MG63 (cell line): ENCODE measurements around the gene CDX2. TPM values are rescaled to one million over a fixed set of nuclear protein-coding genes. Genes with fewer than 3 reads are reported as not detected.

Experiments used
- DNase-seq: peaks from one replicate; pipeline ENCODE4 v3.0.0-alpha.2; 2020
- H3K27me3 ChIP-seq: fragments of 250-450 bp; sonication (Bioruptor Pico); 2 replicates; pipeline ENCODE4 v1.5.1; 2020; ENCODE audit warnings: mild to moderate bottlenecking, moderate library complexity
- H3K36me3 ChIP-seq: fragments of 250-450 bp; sonication (Bioruptor Pico); 2 replicates; pipeline ENCODE4 v1.5.1; 2020; ENCODE audit warnings: mild to moderate bottlenecking, moderate library complexity
- H3K4me3 ChIP-seq: fragments of 250-450 bp; sonication (Bioruptor Pico); 2 replicates; pipeline ENCODE4 v1.5.1; 2020; ENCODE audit warnings: mild to moderate bottlenecking, moderate library complexity
- H3K9me3 ChIP-seq: fragments of 250-450 bp; sonication (Bioruptor Pico); 2 replicates; pipeline ENCODE4 v1.5.1; 2020; ENCODE audit warnings: mild to moderate bottlenecking, moderate library complexity
- total RNA-seq: library from RNA; depleted of rRNA; stranded (reverse); fragments of >200 nt; shearing (Covaris generic); gene quantifications from 2 replicates; pipeline ENCODE4 v1.2.3, GENCODE V29; 2014; ENCODE audit warnings: low replicate concordance

Gene CDX2
- total RNA-seq, 1 experiment from 2014 or later, result 0.07 TPM

DNA sequence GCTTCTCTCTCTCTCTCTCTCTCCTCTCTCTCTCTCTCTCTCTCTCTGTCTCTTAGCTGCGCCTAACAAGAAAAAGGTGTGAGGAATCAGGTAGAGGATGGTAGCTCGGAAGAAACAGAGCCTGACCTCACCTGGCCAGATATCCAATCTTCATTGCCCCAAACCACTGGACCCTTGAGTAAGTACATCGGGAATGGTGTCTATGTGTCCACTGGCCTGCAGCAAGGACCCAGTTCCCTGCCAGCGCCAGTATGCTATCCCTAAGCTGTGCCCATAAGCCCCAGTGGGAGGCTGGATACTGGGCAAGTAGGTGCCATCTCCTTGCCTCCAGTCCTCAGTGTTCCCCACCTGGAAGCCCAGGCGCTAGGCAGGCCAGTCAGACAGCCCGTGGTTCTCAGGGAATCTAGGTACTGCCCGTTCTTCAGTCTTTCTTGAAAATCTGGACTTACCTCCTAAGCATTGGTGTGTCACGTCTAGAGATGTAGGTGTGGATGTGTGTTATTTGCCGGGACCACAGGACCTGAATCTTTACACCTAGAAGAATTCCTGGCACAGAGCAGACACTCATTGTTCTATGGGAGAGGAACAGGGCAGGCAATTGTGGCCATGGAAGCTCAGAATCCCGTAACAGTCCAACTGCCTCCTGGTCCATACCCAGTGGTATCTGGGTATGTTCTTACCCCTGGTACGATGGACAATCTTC lies 12.0 kb upstream of the CDX2 start:
- Histone ChIP-seq H3K27me3 (peaks cover 25% of the 10 kb centered on the region), H3K4me3 (no peak overlapping the region), H3K36me3 (no peaks in the 10 kb centered on the region), H3K9me3 (no peaks in the 10 kb centered on the region)
- no peak for DNase-seq

DNA sequence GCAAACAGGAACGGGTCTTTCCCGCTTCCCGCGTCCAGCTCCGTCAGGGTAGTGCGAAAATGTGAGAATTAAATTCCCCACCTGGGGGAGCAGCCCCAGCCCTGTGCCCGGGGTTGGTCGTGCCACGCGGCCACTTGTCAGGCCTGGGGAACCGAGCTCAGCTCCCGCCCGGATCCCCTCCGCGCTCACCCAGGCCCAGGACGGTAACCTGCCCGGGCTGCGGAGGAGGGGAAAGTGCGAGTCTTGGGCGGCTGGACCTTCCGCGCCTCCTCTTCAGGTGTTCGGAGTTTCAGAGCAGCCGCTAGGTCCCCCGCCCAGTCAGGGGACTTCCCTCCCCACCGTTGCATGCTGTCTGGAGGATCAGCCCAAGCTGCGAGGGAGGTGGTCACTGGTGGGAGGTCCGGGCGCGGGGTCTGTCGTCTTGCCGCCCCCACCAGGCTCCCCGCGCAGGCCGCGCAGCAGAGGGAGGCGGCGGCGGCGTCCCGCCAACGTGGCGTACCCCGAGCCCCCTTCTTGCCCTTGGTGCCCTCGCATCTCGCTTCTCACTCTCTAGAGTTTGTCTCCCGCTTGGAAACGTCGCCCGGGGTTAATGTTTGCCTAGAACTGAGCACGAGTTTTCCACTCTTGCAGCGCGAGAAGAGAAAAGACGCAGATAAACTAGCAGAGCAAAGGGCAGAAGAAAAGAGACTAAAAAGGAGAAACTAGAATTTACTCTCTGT lies 11.3 kb upstream of the CDX2 start:
- Histone ChIP-seq H3K4me3 (no peak overlapping the region), H3K36me3 (no peaks in the 10 kb centered on the region), H3K27me3 (peaks cover 25% of the 10 kb centered on the region), H3K9me3 (no peaks in the 10 kb centered on the region)
- DNase-seq, result no peak

DNA sequence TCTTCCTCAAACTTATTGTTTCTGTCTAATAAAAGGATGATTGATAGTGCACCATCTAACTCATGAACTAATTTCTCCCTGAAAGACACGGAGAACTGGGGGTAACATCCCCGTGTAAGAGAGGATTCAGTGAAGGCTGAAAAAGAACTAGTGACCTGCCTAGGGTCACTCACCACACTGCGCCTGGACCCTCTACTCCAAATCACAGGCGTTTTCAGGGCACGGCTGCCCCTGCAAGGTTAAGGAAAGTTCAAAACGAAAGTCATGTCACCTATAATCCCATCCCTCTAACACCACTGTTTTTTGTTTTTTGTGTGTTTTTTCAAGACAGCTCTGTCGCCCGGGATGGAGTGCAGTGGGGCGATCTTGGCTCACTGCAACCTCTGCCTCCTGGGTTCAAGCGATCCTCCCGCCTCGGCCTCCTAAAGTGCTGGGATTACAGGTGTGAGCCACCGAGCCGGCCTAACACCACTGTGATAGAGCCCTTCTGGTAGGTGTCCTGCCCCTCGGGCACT lies 10.7 kb upstream of the CDX2 start:
- peaks cover 25% of the 10 kb centered on the region for H3K27me3 ChIP-seq
- H3K36me3 ChIP-seq, result no peaks in the 10 kb centered on the region
- DNase-seq, result no peak
- no peaks in the 10 kb centered on the region for H3K9me3 ChIP-seq
- no peak overlapping the region for H3K4me3 ChIP-seq

DNA sequence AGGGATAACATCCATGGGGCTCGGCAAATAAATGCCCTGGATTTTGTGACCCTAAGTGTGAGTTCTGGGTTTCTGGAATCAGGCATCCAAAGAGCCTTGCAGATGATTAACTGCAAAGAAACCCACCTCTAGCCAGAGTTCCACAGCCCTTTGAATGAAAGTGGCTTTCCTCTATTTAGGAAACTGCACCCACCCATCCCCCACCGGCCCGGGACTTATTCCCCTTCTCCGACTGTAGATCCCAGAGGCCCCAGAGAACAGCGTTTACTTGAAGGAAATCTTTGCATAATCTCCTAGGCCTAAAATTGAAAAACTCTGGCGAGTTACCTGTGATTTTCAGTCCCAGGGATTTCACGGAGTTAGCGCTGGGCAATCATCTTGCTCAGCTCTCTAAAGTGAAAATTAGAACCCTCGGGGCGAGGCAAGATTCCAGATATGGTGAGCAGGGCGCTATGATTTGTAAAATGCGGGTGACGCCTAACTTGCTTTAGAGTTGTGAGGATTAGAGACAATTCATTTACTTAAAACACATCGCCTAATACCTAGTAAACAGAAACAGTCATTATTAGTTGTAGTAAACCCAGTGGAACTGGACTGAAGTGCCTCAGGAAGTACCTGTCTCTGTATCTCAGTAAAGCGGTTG lies 10.0 kb upstream of the CDX2 start:
- peaks cover 25% of the 10 kb centered on the region for H3K27me3 ChIP-seq
- no peak for DNase-seq
- H3K9me3 ChIP-seq, result no peaks in the 10 kb centered on the region
- H3K36me3 ChIP-seq, result no peaks in the 10 kb centered on the region
- no peak overlapping the region for H3K4me3 ChIP-seq

DNA sequence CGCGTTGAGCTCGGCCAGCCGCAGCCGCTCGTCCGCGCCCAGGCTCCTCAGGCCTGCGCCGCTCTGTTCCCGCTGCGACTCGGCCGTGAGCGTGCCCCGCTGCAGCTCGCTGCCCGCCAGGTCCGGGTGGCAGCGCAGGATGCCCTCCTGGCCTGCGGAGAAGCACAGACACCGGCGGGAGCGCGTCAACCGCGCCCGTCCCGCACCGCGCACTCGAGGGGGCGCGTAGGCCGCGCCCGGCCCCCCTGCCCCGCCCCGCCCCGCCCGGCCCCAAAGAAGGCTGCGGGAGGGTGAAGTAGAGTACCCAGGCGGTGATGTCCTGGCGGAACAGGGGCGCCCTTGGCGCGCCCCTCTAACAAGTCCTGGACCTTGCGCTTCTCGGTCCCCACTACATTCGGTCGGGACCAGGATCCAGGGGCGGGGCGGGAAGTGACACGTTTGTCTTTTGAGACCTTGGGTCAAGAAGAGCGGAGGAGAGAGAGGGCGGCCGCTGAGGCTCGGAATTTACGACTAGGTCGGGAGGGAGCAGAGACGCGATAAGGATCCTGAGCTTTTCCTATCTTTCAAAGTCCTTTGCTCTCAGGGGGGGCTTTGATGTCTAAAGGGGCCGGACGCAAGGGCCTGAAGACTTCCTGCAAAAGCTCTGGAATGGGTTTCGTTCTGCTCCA lies 9.3 kb upstream of the CDX2 start:
- H3K9me3 ChIP-seq, result no peaks in the 10 kb centered on the region
- H3K36me3 ChIP-seq, result no peaks in the 10 kb centered on the region
- no peak for DNase-seq
- peaks cover 25% of the 10 kb centered on the region for H3K27me3 ChIP-seq
- H3K4me3 ChIP-seq, result no peak overlapping the region; the same call in 1 of the 2 replicates

DNA sequence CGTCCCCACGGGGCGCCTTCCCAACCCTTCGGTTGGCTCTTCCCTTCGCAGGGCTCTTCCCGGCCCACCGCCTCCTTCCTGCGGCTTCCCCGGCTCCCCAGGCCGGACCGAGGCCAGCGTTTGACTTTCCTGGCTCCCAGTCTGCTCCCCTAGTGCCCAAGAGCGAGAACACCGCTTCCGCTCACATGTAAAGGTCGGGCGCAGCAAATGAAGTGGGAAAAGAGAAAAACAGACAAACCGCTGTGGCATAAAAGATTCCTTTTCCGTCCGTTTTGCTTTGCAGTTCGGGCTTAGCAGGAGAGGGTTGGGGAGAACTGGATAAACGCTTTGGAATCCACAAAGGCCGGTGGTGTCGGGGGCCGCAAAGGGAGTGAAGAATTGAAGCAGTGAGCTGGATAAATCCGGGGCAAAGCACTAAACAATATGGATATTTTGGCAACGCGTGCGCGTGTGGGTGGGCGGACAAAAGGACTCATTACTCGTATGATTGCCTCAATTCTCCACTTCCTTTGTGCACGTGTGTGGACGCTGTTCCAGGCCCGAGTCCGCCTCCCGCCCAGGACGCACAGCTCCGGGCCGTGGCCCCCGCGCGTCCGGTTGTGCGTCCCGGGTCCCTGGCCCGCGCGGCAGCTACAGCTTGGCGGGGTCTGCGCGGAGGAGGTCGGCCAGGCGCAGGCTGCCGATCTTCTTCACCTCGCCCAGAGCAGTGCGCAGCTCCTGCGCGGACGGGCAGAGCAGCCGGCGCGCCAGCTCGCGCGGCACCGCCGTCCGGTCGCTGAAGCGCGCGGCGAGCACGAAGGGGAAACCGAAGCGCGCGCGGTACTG lies 8.6 kb upstream of the CDX2 start:
- Histone ChIP-seq H3K4me3 (no peak overlapping the region; the same call in 1 of the 2 replicates), H3K27me3 (peaks cover 25% of the 10 kb centered on the region), H3K36me3 (no peaks in the 10 kb centered on the region), H3K9me3 (no peaks in the 10 kb centered on the region)
- peak; percentile 34 for DNase-seq

DNA sequence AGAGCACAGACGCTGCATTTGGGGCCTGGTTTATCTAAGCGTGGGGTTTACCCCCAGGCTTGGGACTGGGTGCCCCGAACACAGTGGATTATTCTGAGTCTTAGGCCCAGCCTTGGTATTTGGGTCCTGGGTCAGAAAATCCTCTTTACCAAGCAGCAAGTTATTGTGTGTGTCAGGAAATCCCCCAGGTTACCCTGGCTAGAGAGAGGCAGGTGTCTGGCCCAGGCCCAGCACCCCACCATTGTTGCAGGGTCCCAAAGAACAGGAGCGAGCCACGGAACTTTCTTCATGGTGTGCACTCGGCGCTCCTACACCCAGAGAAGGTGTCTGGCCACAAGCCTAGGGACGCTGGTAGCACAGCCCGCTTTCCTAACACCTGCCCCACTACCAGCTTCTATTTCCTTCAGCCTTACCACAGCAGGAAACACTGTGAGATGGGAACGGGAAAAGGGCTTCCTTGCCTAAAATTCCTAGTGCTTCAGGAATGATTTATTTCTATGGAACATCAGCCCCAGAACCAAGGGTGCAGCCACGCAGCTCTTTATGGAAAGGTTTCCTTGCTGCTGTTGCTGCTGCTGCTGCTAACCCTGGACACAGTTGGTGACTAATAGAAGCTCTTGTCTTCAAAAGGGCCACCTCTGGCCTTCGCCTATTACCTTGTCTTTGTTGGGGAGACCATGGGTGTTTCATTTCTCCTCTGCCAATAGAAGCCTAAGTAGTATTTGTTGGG lies 7.4 kb upstream of the CDX2 start:
- Histone ChIP-seq H3K36me3 (no peaks in the 10 kb centered on the region), H3K27me3 (peaks cover 23% of the 10 kb centered on the region)

DNA sequence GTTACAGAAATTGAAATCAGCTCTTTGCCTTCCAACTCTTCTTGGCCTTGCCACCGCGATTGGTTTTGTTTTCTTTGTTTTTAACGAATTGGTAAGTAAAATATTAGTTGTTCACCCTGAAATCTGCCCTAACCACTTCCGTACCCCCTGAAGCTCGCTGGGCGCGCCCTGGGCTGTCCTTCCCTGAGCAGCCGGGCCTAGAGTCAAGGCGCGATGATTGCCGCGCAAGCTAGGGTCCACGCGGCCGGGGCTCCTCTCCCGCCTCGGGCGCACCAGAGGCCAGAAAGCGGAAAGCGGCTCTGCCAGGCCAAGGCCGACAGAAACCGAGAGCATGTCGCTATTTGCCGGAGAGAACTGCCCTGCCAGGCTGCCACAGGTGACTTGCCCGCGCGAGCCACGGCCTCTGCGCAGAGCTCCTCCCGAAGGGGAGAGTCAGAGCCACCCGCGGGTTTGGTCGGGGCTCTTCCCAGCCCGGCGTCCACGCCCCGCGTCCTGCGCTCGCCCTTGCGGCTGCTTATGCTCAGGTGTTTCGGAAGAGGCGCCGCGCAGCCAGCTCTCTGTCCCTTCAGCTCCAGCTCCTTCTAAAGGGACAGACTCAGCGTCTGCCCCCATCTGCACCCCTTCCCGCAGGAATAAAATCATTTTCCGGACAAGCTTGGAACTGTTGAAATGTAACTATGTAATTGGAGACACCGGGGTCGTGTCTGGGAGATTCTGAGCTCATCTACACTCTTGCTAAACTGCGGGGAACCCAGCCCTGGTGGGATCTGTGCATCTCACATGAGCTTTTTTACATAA lies 6.6 kb upstream of the CDX2 start:
- no peaks in the 10 kb centered on the region for H3K9me3 ChIP-seq
- no peak for DNase-seq
- no peak overlapping the region for H3K4me3 ChIP-seq
- H3K36me3 ChIP-seq, result no peaks in the 10 kb centered on the region
- H3K27me3 ChIP-seq, result peaks cover 23% of the 10 kb centered on the region

More for the DNA sequence above, 7.4 kb upstream of the CDX2 start:
- Histone ChIP-seq H3K9me3 (no peaks in the 10 kb centered on the region), H3K4me3 (no peak overlapping the region)
- DNase-seq, result no peak

DNA sequence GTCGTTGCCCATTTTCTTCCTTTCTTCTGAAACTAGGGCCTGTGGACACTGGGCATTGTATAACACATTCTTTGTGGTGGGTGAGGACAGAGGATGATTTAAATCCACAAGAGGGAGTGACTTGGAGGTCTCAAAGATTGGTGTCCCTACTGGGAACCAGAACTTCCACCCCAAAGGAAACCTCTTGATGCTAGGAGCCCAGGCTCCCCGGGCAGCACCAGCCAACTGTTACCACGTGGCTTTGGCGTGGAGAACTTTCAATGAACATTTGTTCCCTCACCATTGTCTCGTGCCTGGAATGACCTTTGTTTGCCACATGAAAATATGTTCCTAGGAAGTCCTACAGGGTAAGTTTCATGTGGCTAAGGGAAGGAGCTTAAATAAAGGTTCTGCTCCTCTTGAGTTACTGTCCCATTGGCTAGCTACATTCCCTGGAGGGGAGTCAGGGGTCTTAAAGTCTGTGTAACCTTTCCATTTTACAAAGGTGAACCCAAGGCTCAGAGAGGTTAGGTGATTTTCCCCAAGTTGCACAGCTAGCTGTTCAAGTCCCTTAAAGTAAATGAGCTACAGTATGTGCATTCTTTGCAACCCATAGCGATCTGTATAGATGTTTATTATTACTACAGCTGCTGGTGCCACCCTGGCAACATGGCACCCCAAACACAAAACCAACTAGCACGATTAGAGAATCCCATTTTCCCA lies 5.0 kb upstream of the CDX2 start:
- Histone ChIP-seq H3K27me3 (peaks cover 14% of the 10 kb centered on the region), H3K4me3 (no peak overlapping the region)
- DNase-seq, result no peak

DNA sequence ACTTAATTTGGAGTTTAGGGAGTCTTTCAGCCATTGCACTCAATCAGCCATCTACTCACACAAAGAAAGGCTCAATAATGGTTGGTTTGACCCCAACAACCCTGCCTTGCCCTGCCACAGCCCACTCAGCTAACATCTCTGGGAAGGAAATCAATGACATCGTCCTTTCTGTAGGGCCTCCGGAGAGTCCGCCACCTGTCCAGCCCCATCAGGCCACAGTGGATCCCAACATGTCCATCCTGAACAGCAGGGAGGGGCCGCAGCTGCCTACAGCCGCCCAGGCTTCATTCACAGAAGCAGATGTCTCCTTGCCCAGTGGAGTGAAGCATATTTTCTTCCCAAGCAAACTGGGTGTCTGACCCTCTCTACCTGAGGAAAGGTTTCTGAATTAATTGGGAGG lies 4.2 kb upstream of the CDX2 start:
- DNase-seq, result no peak
- no peaks in the 10 kb centered on the region for H3K9me3 ChIP-seq
- no peaks in the 10 kb centered on the region for H3K36me3 ChIP-seq
- H3K27me3 ChIP-seq, result peaks cover 15% of the 10 kb centered on the region
- no peak overlapping the region for H3K4me3 ChIP-seq

More for the DNA sequence above, 5.0 kb upstream of the CDX2 start:
- H3K36me3 ChIP-seq, result no peaks in the 10 kb centered on the region
- H3K9me3 ChIP-seq, result no peaks in the 10 kb centered on the region

DNA sequence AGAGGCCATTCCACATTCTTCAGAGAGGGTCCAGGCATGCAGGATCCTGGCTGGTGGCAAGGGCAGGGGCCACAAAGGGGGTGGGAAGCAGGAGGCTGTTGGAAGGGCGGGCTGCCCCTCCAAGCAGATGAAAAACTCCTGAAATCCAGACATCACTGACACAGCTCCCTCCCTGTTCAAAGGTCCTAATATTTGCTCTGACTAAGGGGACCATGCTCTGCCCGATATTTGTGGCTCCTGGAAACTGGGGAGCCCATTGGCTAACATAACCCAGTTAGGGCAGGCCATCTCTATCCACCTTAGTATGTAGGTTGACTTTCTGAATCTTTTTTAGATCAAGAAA lies 3.3 kb upstream of the CDX2 start:
- DNase-seq, result no peak
- no peaks in the 10 kb centered on the region for H3K9me3 ChIP-seq
- H3K27me3 ChIP-seq, result peaks cover 24% of the 10 kb centered on the region
- H3K36me3 ChIP-seq, result no peaks in the 10 kb centered on the region
- H3K4me3 ChIP-seq, result no peak overlapping the region

DNA sequence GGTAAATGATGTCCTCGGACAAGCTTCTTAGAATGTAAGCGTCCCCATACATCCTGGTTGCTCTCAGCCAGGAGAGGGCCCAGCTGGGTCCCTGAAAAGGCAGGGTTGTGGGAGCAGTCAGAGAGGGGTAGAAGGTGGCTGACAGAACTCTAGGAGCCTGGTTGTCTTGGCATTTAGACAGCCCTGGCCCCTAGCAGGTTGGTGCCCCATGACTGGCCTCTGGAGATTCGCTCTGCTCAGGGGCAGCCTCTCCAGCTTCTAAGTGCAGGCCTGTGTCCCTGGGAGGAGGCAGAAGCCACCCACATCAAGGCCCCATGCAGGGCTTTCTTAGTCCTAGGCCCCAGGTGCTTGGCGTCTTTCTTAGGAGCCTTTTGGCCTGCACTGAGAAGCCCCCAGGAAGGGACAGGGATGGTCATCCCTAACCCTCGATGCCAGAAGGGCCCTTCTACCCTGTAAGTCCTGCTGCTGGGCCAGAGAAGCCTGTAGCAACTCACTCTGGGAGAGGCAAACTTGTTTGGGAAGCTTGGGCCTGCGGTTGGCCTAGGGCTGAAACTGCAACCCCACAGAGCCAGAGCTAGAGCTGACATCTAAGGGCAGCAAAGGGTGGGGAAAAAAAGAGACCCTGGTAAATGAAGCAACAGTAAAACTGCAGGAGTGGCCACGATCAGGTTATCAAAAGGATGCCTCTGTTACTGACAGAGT lies 2.8 kb upstream of the CDX2 start:
- H3K9me3 ChIP-seq, result no peaks in the 10 kb centered on the region
- H3K27me3 ChIP-seq, result peaks cover 27% of the 10 kb centered on the region
- H3K4me3 ChIP-seq, result no peak overlapping the region
- no peak for DNase-seq
- H3K36me3 ChIP-seq, result no peaks in the 10 kb centered on the region

DNA sequence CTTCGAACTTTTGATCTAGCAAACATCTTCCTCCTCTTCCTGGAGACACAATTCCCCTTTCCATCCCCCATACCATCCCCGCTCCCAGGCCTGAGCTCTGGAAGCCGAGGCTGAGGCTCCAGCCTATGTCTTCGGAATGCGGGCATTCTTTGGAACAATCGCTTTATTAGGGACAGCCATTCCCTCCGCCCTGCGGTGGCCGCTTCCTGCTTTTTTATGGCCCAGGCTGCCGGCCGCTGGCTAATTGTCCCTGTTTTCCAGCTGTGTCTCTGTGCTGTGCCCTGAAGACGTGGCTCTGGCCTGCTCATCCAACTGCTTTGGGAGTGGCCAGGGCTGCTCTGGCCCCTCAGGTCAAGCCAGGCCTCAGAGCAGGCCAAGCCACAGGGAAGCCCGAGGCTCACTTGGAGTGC lies 2.1 kb upstream of the CDX2 start:
- no peak for DNase-seq
- Histone ChIP-seq H3K36me3 (no peaks in the 10 kb centered on the region), H3K9me3 (no peaks in the 10 kb centered on the region), H3K27me3 (peaks cover 27% of the 10 kb centered on the region), H3K4me3 (no peak overlapping the region)
